ENCODE data around the gene VDR.
"Not testable (repeated sequence)": the region's sequence is repeated elsewhere in the genome, so short reads cannot be mapped to it uniquely, and the experiment has no call there.

Gene VDR

GRCh38 chr12:47828976-47829482 lies 75.8 kb downstream of the VDR start:
- no peak for DNase-seq (ENCODE audit: low read depth in 2 of 2)

GRCh38 chr12:47828008-47828975 lies 76.5 kb downstream of the VDR start:
- no peak for DNase-seq (ENCODE audit: low read depth in 2 of 2)

- no peak for DNase-seq (ENCODE audit: low read depth in 2 of 2)
These were observed 79.6 kb downstream of the VDR start for GRCh38 chr12:47825173-47825639.

GRCh38 chr12:47824635-47825034 lies 80.2 kb downstream of the VDR start:
- no peak for DNase-seq (ENCODE audit: low read depth in 2 of 2)

- no peak for DNase-seq (ENCODE audit: low read depth in 2 of 2)
These were observed 80.6 kb downstream of the VDR start for GRCh38 chr12:47824198-47824597.

GRCh38 chr12:47823422-47824086 lies 81.2 kb downstream of the VDR start:
- no peak for DNase-seq (ENCODE audit: low read depth in 2 of 2)

GRCh38 chr12:47822863-47823262 lies 81.9 kb downstream of the VDR start:
- DNase-seq (ENCODE audit: low read depth in 2 of 2) = no peak

- DNase-seq (ENCODE audit: low read depth in 2 of 2) = no peak
These were observed 82.4 kb downstream of the VDR start for GRCh38 chr12:47822401-47822800.

- DNase-seq (ENCODE audit: low read depth in 2 of 2) = no peak
These were observed 83.5 kb downstream of the VDR start for GRCh38 chr12:47821346-47821706.

GRCh38 chr12:47820631-47821345 lies 84.0 kb downstream of the VDR start:
- no peak for DNase-seq (ENCODE audit: low read depth in 2 of 2)

GRCh38 chr12:47819896-47820630 lies 84.7 kb downstream of the VDR start, which contains the start of gene HDAC7:
TSS of gene HDAC7 (minus strand) at chr12:47819903. CDS start at chr12:47819785, 118 bp downstream.
- no peak for DNase-seq (ENCODE audit: low read depth in 2 of 2)

GRCh38 chr12:47819138-47819895 lies 85.5 kb downstream of the VDR start:
- no peak for DNase-seq (ENCODE audit: low read depth in 2 of 2)

GRCh38 chr12:47818467-47819137 lies 86.2 kb downstream of the VDR start:
- no peak for DNase-seq (ENCODE audit: low read depth in 2 of 2)

- no peak for DNase-seq (ENCODE audit: low read depth in 2 of 2)
These were observed 86.8 kb downstream of the VDR start for GRCh38 chr12:47818007-47818376.

- DNase-seq (ENCODE audit: low read depth in 2 of 2) = no peak
These were observed 87.4 kb downstream of the VDR start for GRCh38 chr12:47817272-47818006.

GRCh38 chr12:47816403-47817271 lies 88.2 kb downstream of the VDR start:
- no peak for DNase-seq (ENCODE audit: low read depth in 2 of 2)

- DNase-seq (ENCODE audit: low read depth in 2 of 2) = not testable (repeated sequence)
These were observed 89.3 kb downstream of the VDR start for GRCh38 chr12:47815447-47815846.

- DNase-seq (ENCODE audit: low read depth in 2 of 2) = no peak
These were observed 90.1 kb downstream of the VDR start for GRCh38 chr12:47814539-47815170.
